ENCODE results near the gene PTS. TPM values are rescaled to one million over a fixed set of nuclear protein-coding genes. Genes with fewer than 3 reads are reported as not detected.

The PTS gene
- total RNA-seq, 1 experiment from 2014 or later, result 48.6 TPM

DNA sequence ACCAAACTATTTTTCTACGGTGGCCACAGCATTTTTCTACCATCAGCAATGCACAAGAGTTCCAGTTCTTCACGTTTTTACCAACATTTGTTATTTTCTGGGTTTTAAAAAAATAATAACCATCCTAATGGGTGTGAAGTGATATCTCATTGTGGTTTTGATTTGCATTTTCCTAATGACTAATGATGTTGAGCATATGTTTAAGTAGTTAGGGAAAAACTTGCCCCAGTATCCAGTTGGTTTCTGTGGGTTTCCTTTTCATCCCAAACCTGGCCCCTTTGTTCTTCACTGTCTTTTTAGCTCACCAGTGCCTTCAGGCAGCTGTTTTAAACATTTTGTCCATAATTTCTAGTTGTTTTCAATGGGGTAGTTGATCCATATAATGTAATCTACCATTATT is 14.7 kb upstream of the PTS start:
- no peak overlapping the region for H3K9ac ChIP-seq (ENCODE audit: extremely low read depth, insufficient read length, low read length)
- H3K79me1 ChIP-seq (ENCODE audit: insufficient read depth, low read depth, low read length, poor library complexity, severe bottlenecking), result no peaks in the 10 kb centered on the region
- H2BK5ac ChIP-seq (ENCODE audit: insufficient read length, low read length), result no peak overlapping the region
- H3K27me3 ChIP-seq (ENCODE audit: insufficient read depth, low read length), result no peaks in the 10 kb centered on the region
- no CpG with 5 or more reads among the region's 2 CpGs for WGBS (ENCODE audit: extremely low coverage, insufficient read length, low lambda C conversion rate)
- Mint-ChIP-seq H3K9me3 (peaks cover 3 to 4% of the 10 kb centered on the region in 2 experiments; a peak in 3 of 5 replicates), H3K4me1 (no peaks in the 10 kb centered on the region), H3K4me3 (no peak overlapping the region), H3K27me3 (ENCODE audit: low read depth) (peaks cover 13% of the 10 kb centered on the region), H3K27ac (no peak overlapping the region), H3K36me3 (ENCODE audit: insufficient read depth in 1 of 3, low read depth in 3 of 3) (peaks cover 0 to 4% (median 0%) of the 10 kb centered on the region in 3 experiments; a peak in 1 of 7 replicates)
- no peak overlapping the region for H2AFZ ChIP-seq (ENCODE audit: low read length)
- no peak overlapping the region for H2BK12ac ChIP-seq (ENCODE audit: insufficient read length, low read depth, low read length)
- no peaks in the 10 kb centered on the region for H4K20me1 ChIP-seq (ENCODE audit: control insufficient read depth, insufficient read depth, insufficient read length)
- TF ChIP-seq, protein P1, sequence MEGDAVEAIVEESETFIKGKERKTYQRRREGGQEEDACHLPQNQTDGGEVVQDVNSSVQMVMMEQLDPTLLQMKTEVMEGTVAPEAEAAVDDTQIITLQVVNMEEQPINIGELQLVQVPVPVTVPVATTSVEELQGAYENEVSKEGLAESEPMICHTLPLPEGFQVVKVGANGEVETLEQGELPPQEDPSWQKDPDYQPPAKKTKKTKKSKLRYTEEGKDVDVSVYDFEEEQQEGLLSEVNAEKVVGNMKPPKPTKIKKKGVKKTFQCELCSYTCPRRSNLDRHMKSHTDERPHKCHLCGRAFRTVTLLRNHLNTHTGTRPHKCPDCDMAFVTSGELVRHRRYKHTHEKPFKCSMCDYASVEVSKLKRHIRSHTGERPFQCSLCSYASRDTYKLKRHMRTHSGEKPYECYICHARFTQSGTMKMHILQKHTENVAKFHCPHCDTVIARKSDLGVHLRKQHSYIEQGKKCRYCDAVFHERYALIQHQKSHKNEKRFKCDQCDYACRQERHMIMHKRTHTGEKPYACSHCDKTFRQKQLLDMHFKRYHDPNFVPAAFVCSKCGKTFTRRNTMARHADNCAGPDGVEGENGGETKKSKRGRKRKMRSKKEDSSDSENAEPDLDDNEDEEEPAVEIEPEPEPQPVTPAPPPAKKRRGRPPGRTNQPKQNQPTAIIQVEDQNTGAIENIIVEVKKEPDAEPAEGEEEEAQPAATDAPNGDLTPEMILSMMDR (conservative IDR thresholded peaks at IDR 0.05), result no peak
- H4K91ac ChIP-seq (ENCODE audit: insufficient read length, low read depth, low read length), result no peak overlapping the region
- H3K56ac ChIP-seq (ENCODE audit: insufficient read length, low read depth, low read length), result no peak overlapping the region
- H3K79me2 ChIP-seq (ENCODE audit: insufficient read depth, low read length), result no peaks in the 10 kb centered on the region
- no peak overlapping the region for H4K5ac ChIP-seq (ENCODE audit: insufficient read length, low read depth, low read length)
- no peak overlapping the region for H3T11ph ChIP-seq (ENCODE audit: low read length)
- H3K18ac ChIP-seq (ENCODE audit: insufficient read length, low read depth, low read length), result no peak overlapping the region
- no peak for DNase-seq
- H2BK15ac ChIP-seq (ENCODE audit: low read depth, low read length), result no peak overlapping the region
- no peak overlapping the region for H4K8ac ChIP-seq (replicated peaks; ENCODE audit: insufficient read length, low read depth, low read length)
- H3K4me2 ChIP-seq (ENCODE audit: insufficient read depth, insufficient read length, low read length), result no peak overlapping the region
- no peak overlapping the region for H3K27ac ChIP-seq (ENCODE audit: insufficient read length, low read depth, low read length)
- no peaks in the 10 kb centered on the region for H3K9me3 ChIP-seq (ENCODE audit: control insufficient read depth, low read depth, low read length)
- no peak overlapping the region for H2AK5ac ChIP-seq (ENCODE audit: insufficient read length, low read length)
- H2BK120ac ChIP-seq (ENCODE audit: low read depth, low read length, poor library complexity, severe bottlenecking), result no peak overlapping the region
- no peak overlapping the region for H3K14ac ChIP-seq (ENCODE audit: insufficient read depth, low read length)
- no peak overlapping the region for H3K4ac ChIP-seq (ENCODE audit: low read depth, low read length)
- H2BK20ac ChIP-seq (ENCODE audit: low read depth, low read length, poor library complexity, severe bottlenecking), result no peak overlapping the region
- no peak overlapping the region for H3K23ac ChIP-seq (ENCODE audit: insufficient read length, low read depth, low read length)
- H3K23me2 ChIP-seq (ENCODE audit: insufficient read length, low read depth, low read length, poor library complexity, severe bottlenecking), result no peaks in the 10 kb centered on the region
- no peaks in the 10 kb centered on the region for H3K4me1 ChIP-seq (ENCODE audit: insufficient read depth, low read length)

Measured in H9 (cell line).